HG02623 (cell line): ENCODE results near the gene YEATS4.
"Not testable (repeated sequence)": the region's sequence is repeated elsewhere in the genome, so short reads cannot be mapped to it uniquely, and the experiment has no call there.

Experiments
- ATAC-seq: cut with Tn5 transposase; IDR thresholded peaks from one replicate; pipeline ENCODE4 v1.9.1; 2021; ENCODE audit warnings: moderate library complexity; ENCODE audit not compliant: unreplicated experiment

Gene YEATS4

DNA sequence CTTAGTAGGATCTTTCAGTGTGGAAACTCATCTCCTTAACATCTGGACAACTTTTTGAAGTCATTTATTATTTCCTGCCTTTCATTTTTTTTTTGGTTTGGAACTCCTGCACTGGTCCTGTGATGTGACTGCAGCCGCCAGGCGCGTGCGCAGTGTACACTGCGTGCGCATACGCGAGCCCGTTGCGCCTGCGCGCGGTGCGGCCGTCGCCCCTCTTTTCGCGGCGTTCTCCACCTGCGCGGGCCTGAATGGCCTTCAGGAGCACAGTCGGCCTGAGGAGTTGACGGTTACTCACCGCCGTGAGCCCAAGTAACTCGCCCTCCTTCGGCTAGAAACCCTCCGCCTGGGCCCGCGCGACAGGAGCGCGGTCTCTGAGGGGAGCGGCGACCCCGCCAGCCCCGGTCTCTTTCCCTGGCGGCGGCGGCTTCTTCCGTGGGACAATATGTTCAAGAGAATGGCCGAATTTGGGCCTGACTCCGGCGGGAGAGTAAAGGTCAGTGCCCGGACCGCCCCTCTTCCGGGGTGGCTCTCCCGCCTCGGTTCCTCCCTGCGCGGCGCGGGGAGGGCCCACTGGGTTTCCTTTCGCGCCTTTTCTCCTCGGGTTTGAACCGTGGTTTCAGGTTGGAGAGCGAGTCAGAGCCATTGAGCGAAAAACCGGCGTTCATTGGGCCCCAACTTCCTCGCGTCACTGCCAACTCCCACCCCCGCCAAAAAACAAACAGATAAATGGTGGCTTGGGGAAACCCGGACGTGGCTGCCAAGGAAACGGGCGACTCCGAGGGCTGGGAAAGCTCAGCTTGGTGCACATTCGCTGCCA is at the start of gene YEATS4:
Gene YEATS4, plus strand, starts transcription at position 213 of the 817 bp plus-strand sequence. Its CDS starts 230 bp downstream, at position 443.
- ATAC-seq, result peak; percentile 77

GRCh38 chr12:69313209-69313608 is 46.3 kb upstream of the YEATS4 start:
- no peak for ATAC-seq

- not testable (repeated sequence) for ATAC-seq
Measured at GRCh38 chr12:69316784-69317183, 42.8 kb upstream of the YEATS4 start.

DNA sequence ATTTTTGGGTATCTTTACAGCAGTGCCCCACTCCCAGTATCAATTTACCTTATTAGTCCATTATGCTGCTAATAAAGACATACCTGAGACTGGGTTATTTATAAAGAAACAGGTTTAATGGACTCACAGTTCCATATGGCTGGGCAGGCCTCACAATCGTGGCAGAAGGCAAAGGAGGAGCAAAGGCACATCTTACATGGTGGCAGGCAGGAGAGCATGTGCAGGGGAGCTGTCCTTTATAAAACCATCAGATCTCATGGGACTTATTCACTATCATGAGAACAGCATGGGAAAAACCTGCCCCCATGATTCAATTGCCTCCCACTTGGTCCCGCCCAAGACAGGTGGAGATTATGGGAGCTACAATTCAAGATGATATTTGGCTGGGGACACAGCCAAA is 42.3 kb upstream of the YEATS4 start:
- not testable (repeated sequence) for ATAC-seq

- no peak for ATAC-seq
Measured at GRCh38 chr12:69318225-69318624, 41.3 kb upstream of the YEATS4 start.

GRCh38 chr12:69321351-69321750 is 38.2 kb upstream of the YEATS4 start:
- no peak for ATAC-seq

GRCh38 chr12:69324797-69325466 is 34.6 kb upstream of the YEATS4 start:
- ATAC-seq, result peak; percentile 91

DNA sequence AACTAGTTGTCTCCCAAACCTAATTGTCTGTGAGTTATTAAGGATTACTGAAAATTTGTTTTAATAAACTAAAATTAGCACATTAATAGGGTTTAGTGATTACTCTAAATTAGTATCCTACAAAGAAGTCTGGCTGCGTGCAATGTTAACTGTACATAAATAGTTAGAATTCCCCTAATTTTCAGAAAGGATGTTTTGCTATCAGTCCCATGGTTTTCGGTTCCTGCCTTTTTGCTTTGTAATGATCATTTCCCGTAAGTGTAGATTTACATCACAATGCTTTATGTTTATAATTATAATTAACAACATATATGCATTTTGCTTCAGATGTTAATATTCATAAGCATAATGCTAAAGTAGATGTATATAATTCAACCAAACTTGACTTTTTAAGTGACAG is 31.1 kb upstream of the YEATS4 start:
- ATAC-seq, result no peak

- no peak for ATAC-seq
Measured at GRCh38 chr12:69329669-69330428, 29.7 kb upstream of the YEATS4 start.

DNA sequence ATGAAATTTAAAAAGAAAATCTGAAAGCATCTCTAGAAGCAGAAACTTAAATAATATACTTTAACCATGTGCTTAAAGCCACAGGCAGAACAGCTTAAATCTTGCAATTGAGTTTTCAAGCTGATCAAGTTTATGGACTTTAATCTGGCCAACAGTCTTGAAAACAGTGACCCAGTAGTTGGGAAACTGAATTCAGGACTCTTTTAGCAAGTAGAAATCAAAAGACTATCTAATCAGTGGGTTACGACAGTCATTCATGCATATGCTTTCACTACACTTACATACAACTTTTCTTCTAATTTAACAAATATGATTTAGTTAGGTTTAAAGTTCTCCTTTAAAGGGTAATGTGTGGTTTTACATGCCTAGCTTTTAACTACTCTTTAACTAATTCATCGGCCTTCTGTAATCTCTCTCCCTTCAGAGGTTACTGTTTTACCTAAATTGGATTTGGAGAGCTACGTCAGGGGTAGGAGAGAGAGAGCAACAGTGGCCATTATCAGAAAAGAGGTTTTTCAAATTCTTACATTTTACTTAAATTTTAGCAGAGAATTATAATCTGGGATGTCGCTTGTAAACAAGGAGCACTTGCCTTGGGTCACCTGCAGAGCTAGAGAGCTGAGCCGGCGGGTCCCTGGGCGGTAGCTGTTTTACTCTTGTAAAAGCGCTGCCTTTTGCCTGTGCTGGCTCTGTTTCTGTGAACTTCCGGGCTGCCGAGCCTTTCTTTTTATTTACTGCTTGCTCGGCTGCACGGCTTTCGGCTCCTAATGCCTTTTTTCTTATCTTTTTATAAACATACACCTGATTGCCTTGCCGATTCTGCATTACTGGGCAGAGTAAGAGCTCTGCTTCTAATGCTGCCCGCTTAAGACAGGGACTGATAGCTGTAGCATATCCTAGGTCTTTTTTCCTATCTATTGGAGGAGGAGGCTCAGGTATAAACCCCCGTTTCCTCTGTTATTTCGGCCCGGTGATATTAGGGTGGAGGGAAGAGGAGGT is 28.8 kb upstream of the YEATS4 start:
- ATAC-seq, result peak; percentile 78

GRCh38 chr12:69331519-69331908 is 28.0 kb upstream of the YEATS4 start:
- no peak for ATAC-seq

DNA sequence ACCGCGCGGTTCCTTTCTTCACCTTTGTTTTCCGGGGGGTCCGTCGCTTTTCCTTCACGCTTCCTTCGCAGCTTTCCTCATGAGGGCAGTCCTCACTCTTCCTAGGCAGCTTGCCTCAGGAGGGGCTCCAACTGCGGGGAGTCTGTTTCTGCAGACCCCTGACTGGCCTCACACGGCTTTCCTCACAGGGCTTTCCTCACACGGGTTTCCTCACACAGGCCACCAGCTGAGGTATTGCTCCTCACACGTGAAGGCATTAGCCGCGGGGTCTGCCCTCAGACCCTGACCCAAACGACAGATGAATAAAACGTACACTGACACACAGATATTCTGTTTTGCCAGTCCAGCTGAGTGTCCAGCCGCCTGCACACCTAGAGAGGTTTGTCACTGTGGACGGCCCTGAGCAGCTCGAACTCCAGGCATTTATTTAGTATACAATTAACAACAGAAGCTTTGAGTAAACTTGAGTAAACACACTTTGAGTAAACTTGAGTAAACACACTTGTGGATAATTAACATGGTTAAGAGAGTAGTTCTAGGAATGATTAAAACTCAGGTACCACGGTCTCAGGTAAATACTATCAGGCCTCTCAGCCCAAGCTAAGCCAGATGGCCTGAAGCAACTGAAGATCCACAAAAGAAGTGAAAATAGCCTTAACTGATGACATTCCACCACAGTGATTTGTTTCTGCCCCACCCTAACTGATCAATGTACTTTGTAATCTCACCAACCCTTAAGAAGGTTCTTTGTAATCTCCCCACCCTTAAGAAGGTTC is 27.4 kb upstream of the YEATS4 start:
- ATAC-seq, result no peak

DNA sequence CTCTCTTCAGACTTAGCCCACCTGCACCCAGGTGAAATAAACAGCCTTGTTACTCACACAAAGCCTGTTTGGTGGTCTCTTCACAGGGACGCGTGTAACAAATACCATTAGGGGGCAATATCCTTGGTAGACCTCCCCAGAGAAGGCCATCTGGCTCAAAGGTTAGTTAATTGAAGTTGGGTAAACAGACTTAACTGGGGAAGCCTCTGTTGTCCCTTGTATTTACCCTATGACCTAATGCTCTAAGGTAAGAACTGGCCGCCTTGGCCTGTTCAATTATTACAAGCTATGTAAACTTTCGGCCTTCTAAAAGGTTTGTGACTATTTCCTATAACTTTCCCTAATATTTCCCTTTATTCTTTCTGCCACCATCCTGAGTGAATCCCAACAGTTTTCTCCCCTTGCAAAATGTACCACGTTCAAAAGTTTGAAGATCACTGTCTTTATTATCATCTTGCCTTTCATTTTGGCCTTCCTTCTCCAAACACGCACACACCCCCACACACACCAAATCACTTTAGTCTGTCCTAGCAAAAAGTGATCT is 26.7 kb upstream of the YEATS4 start:
- ATAC-seq, result no peak

DNA sequence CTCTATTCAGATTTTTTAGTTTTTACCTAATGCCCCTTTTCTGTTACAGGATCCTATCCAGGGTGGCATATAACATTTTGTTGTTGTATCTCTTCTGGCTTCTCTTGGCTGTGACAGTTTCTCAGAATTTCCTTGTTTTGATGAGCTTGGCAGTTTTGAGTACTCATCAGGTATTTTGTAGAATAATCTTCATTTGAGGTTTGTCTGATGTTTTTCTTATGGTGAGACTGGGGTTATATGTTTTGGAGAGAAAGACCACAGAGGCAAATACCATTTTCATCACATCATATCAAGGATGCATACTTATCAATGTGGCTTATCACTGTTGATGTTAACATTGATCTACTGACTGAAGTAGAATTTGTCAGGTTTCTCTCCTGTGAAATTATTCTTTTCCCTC is 25.4 kb upstream of the YEATS4 start:
- ATAC-seq, result no peak

DNA sequence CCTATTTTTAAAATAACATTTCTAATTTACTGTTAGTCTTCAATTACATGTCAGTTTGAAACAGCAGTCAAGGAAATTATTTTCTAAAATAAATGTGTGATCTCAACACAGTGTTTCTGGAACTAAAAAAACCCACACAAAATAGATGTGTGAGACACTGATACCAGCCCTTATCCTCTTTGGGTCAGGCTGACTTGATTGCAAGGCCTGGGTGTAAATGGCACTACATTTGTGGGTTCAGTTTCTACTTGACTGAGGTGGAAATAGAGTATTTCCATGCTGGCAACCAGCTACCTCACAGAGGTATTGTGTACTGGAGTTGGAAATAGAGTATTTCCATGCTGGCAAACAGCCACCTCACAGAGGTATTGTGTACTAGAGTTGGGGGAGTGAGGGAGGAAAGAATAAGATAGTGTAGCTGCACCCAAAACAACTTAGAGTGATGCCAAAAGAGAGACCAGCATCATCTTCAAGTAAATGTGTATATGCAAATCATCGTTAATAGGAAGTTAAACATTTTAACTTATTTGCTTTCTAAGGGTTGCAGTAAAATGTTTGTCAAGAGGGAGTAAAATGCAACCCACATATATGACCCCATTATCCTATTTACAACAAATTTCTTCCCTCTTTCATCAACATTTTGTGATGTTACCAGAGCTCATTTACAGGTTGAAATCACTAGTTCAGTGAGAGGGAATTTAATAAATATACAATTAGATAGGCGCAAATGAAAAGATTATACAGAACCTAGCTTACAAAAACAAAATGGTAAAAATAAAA is 22.0 kb upstream of the YEATS4 start:
- ATAC-seq, result no peak

DNA sequence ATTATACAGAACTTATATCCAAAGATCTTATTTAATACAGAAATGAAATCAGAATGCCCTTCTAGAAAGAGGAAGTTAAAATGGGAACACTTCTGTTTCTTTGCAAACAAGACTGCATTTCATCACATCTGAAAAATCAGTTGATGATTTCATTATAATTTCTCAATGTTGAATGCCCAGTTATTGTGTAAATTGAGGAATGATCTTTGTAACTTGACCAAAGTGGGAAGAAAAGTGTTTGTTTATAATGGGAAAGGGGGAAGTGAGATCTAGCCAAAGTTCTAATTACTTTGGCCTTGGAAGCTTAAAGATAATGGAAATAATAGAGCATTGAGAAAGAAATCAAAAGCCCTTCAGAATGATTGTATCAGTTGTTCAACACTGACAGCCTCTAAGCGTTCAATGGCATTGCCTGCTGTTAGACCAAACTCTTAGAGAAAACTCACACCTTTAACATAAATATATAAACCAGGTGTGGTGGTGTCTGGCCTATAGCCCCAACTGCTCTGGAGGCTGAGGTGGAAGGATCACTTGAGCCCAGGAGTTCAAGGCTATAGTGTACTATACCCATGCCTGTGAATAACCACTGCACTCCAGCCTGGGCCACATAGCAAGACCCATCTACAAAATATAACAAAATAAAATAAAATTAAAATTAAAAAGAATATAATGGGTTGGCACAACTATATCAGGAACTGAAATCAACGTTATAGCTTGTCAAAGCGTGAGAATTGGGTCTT is 21.3 kb upstream of the YEATS4 start:
- ATAC-seq, result no peak

DNA sequence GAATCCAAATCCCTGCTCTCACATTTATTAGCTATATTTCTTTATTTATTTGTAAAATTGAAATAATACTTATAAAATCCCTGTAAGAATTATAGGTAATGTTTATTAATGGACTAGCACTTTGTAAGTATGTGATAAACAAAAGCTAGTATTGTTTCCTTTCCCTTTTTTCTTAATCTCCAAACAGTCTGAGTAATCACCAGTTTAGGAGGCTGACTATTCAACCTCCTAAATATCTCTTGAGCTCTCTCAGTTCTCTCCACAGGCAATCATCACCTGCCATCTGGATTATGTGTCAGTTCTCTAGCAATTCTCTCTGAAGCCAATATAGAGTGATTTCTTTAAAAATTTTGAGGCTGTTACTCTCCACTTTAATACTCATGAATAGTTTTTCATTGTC is 20.6 kb upstream of the YEATS4 start:
- ATAC-seq, result no peak

- no peak for ATAC-seq
Measured at GRCh38 chr12:69339999-69340398, 19.5 kb upstream of the YEATS4 start.
